GM18519 (cell line): ENCODE data around the gene SMYD5.

Source experiments
- ATAC-seq: cut with Tn5 transposase; IDR thresholded peaks from one replicate; pipeline ENCODE4 v1.9.1; 2021; ENCODE audit warnings: mild to moderate bottlenecking, moderate library complexity; ENCODE audit not compliant: unreplicated experiment, low FRiP score

Gene SMYD5

DNA sequence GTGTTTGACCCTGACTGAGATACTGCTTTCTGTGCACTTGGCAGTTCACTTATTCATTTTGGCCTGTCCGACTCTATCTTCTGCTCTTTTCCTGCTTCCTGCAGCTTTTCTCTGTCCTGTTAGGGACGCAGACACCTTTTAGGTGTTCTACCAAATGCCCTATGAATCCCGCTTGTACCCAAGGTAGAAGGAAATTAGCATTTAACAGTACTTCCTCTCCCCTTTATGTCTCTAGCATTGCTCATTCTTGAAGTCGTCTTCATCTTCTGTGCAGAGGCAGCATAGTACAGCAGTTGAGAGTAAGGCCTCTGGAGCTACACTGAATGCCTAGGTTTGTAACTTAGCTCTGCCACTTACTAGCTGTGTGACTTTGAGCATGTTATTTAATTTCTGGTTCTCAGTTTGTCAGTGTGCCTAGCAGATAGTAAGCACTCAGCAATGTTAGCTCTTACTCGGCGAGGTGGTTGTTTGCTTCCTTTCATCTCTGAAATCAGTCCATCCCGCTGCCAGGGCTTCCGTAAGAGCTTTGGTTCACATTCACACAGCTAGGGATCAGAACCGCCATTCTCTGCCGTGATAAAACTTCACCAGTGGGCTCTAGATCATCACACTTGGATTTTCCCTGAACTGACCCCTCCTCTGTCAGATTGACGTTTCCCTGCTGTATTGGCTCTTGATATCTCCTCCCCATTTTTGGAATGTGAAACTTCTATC, 21.4 kb downstream of the SMYD5 start:
- ATAC-seq, result no peak

DNA sequence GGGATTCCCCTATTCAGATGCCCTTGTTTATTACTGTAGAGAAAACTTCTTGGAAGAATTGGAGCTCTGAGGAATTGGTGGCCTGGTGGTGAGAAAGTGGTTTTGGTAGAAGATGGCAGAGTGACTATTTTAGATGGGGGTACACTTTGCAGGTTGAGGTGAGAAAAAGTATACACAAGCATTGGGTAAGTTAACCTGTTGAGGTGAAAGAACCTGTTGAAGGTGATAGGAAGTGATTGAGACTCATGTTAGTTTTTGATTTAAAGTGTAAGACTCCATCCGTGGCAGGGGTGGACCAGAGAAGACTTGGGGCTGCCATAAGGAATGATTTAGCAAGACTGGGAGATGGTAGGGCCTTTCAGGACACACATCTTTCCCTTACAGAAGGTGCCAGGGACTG, 23.1 kb downstream of the SMYD5 start:
- no peak for ATAC-seq

DNA sequence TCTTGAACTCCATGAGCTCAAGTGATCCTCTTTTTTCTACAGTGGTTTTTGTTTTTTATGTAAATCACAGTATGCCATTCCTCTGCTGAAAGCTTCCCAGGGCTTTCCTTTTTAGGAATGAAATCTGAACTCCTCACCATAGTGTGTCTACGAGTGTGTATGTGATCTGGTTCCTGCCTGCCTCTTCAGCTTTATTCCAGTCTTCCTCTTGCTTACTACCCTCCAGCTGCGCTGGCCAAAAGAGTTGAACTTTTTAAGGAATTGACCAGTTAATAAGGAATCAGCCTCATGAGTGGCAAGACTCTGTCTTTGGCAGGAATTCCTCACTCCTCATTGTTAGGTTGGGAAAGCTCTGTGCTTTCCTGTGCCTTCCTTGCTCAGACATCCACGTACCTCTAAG, 24.1 kb downstream of the SMYD5 start:
- no peak for ATAC-seq

DNA sequence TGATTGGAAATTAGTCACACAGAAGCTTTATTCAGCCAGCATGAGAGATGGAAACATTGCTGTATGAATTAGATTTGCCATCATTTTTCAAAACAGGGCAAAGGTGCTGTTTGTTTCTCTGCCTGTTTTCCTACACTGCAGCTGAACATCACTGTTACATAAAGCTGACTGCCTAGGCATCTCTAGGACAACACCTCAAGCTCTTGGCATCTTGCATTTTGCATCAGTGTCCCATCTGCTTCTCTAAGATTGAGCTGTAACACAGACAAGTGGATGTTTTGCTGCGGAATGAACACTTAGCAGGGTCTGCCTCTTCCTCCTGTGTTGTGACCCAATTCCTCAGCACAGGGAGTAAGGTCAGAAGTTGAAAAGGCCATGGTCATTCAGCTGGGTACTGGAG, 24.9 kb downstream of the SMYD5 start:
- ATAC-seq, result no peak

DNA sequence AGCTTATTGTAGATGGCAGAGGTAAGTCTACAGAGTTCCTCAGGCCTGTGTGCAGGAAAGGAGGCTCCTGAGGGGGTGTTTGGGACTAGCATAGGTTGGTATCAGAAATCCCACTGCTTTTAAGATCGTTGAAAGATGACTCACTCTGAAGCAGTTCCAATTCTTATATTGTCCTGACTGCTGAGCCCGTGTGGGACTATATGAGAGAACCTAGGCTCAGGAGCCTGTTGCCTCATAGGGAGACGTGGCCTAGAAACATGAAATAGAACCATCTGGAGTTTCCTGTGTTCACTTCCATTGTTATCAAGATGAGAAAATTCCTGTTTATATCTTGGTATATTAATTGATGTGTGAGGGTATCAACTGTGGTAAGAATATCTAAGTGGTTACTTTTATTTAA, 25.7 kb downstream of the SMYD5 start:
- ATAC-seq, result no peak

DNA sequence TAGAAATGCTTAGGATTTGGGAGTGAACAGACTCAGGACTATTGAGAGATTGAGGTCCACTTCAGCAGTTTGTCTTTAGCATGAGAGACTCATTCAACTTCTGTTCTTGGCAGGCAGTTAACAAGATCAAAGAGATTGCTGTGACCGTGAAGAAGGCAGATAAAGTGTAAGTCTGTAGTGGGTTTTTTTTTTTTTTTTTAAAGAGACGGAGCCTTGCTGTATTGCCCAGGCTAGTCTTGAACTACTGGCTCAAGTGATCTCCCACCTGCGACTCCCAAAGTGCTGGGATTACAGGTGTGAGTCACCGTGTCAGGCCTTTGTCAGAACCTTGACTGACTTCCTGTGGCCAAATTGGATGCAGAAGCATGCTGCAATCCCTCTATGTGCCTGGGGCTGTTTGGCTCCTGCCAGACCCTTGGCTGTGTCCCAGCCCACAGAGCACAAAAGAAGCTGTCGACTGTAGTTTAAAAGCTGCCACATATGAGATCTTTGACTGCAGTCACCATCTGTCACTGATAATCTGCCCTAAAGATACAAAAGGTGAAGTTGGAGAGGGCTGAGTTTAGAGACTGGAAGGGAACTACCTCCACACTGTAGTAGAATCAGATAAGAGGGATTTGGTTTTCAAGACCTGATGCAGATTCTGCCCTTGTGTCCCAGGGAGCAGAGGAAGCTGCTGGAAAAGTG, 30.0 kb downstream of the SMYD5 start:
- no peak for ATAC-seq

DNA sequence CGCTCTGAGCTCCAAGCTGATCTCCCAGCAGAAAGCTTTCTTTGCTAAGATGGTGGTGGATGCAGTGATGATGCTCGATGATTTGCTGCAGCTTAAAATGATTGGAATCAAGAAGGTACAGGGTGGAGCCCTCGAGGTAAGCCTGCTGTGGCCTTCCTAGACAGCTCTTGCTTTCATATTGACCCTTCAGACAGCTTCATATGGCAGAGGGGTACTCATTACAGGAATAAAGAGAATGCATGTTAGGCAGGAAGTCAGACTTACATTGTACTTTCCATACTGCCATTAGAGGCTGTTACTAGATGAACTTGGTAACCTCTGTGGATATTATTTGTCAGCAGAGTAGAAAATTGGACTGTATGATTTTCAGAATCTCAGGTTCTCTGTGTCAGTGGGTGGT, 30.5 kb downstream of the SMYD5 start:
- ATAC-seq, result no peak

DNA sequence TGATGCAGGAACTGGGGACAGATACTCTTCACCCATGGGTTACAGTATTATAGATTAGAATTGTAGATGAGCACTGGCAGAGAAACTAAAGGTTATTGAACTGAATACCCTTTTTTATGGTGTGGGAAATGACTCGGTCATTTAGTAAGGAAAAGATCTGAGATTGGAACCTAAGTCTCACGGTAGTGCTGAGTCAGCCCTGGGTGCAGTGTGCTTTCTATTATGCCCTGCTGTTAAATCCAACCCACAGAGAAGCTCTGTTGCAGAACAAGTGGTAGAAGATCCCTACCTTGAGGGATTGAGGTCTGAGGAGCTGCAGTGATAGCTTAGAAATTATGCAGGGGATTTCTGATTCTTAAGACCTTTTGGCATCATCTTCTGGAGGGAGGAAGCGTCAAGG, 32.8 kb downstream of the SMYD5 start:
- ATAC-seq, result no peak

DNA sequence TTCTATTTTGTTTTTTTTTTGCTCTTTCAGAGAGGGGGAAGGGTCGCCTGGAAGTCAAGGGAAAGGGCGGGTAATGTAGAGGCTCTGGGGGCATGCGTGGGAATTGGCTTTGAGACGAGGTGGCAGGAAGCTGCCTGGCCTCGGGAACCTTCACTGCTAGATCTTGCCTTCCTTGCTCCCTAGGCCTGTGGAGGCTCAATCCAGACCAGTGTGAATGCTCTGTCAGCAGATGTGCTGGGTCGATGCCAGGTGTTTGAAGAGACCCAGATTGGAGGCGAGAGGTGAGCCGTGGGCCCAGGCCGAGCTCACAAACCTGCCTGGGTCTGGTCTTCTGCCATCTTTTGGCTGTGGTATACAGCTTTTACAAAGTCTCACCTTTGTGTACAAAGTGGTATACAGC, 35.6 kb downstream of the SMYD5 start:
- no peak for ATAC-seq

DNA sequence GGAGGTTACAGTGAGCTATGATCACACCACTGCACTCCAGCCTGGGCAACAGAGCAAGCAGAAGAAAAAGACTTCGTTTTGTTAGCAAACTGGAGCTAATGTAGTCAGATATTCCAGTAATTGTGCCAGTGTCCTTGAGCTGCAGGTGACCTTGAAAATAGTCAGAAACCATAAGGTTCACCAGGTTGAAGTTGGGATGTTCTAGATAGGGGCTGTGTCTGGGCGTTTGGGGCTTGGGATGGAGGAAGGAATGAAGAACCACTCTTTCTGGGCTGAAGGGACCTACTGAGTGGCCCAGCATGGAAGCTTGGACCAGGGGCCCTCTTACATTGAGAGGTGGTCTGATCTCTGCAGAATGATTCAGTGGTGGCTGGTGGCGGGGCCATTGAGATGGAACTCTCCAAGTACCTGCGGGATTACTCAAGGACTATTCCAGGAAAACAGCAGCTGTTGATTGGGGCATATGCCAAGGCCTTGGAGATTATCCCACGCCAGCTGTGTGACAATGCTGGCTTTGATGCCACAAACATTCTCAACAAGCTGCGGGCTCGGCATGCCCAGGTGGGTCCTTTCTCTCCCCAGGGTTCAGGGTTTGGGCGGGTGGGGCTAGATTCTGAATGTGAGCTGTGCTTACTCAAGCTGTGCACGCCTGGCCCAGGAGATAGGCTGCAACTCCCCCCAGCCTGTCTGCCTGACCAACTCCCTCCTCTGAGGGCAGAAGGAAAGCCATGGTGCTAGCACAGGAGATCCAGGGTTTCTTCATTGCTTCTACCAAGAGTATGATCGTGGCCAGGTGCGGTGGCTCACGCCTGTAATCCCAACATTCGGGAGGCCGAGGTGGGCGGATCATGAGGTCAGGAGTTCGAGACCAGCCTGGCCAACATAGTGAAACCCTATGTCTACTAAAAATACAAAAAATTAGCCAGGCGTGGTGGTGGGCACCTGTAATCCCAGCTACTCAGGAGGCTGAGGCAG, 37.1 kb downstream of the SMYD5 start:
- no peak for ATAC-seq

DNA sequence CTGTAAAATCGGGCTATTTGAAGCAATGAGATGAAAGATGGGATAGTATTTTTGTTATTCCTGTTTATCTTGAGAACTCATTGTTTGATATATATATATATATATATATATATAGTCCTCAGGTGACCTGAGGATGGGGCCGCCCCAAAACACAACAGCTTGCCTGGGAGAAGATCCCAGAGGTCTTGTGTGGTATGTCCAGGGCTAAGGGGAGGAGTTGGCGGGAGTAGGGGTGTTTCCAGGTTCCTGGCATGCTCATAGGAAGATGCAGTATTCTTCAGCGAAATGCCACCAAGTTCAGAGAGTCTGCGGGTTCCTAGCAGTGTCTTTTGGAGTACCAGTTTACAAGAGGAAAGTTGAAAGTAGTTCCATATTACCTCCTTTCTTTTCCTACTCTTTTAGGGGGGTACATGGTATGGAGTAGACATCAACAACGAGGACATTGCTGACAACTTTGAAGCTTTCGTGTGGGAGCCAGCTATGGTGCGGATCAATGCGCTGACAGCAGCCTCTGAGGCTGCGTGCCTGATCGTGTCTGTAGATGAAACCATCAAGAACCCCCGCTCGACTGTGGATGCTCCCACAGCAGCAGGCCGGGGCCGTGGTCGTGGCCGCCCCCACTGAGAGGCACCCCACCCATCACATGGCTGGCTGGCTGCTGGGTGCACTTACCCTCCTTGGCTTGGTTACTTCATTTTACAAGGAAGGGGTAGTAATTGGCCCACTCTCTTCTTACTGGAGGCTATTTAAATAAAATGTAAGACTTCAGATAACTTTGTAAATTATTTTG, 38.4 kb downstream of the SMYD5 start:
- ATAC-seq, result no peak

DNA sequence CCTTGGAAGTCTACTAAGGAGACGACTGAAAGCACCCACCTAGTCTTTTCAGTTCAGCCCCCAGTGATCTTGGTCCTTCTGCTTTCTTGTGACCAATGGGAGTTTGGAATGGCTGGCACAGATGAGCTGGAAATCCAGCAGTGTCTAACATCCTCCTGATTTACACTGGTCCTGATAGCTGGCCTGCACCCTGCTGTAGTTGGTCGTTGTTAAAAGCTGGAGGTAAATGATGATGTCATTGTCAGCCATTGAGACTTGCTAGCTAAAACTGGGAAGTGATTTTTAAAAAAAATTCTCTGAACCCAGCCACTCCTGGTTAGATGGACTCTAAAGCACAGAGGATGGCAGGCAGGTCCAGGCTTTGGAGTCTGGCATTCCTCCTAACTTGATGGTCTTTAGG, 39.4 kb downstream of the SMYD5 start:
- no peak for ATAC-seq

DNA sequence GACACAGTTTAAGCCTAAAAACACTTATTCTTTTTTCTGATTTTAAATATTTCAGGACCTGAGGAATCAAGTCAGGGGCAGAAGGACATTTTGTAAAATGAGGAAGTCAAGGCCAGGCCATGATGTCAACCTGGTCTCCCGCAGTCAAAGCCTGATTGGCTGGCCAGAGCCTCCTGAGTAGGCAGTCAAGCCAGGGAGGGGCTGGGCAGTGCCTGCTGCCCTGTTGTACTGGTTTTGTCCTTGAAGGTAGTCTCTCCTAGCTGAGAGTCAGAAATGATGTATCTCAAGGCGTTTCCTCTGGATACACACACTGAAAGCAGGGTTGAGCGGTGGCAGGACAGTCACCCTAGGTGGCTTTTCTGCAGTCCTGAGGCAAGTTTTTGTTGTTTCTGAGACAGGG, 39.9 kb downstream of the SMYD5 start:
- no peak for ATAC-seq

DNA sequence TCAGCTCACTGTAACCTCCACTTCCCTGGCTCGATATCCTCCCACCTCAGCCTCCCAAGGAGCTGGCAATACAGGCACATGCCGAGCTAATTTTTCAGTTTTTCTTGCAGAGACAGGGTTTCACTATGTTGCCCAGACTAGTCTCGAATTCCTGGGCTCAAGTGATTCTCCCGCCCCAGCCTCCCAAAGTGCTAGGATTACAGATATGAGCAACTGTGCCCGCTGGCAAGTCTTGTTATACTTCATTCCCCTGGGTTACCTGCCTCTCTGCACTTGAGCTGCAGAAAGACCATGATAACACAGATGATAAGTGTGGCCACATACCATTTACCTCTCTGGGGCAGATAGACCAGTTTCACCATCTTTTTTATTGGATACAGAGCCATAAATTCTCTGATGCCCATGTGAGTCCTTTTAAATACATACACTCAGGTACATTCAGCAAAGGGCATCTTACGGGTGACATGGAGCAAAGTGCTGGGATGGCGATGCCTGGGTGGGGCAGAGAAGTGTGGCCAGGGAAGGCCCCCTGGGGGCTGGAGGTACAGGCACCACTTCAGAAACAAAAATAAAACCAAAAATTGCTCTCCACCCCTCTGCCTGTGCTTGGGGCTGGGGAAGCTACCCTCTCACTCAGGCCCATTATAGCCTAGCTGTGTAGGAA, 40.4 kb downstream of the SMYD5 start:
- ATAC-seq, result no peak

DNA sequence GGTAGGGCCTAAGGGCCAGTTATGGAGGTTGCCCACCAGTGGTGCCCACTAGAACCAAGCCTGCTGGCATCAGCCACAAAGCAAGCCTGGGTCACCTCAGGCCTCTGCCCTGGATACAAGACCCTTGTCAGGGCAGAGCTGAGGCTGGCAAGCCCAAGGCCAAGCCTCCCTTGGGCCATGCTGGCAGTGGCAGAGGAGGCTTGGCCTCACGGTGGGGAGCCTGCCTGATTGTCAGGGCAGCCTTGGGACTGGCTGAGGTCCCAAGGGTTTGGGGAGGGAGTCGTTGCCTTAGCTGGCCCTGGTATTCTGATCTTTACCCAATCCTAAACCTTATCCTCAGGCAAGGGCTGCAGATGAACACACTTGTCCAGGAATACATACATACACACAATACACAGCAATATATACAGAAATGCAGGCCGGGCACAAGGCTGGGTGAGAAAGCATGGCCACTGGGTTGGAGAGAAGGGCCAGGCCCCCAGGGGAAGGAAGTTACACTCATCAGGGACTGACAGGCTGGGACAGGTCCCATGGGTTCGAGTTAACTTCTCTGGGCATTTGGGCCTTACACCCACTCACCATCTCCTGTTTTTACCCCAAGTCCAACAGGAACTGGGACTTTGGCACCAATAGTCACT, 41.1 kb downstream of the SMYD5 start:
- no peak for ATAC-seq

DNA sequence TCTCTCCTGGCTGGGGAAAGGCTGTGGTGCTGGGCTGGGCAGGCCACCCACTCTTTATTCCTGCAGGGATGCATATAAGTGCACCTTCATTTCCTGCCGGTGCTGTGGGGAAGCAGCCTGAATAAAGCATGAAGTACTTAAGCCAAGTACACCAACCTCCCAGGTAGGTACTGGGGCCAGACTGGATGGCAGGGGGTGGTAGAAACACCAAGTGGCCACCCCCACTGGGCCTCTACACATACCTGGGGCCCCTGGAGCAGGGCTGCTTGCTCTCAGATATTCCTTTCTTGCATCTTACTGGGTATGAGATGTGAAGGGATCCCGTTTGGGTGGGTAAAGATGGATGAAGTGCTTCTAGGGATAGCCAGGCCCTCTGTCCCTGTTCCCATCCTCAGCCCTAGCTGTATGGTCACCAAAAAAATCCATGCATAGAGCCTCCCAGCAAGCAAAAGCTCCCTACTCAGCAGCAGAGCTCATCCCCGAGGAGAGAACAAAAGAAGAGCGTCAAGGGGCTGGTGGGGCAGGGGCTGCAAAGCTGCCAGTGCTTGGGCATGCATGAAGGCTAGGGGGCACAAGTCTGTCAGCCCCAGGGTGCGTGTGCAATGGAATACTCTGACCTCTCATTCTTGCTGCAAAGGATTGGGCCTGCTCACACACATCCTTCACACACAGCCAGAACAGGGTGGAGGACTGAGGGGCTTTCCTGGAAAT, 42.0 kb downstream of the SMYD5 start:
- ATAC-seq, result no peak

DNA sequence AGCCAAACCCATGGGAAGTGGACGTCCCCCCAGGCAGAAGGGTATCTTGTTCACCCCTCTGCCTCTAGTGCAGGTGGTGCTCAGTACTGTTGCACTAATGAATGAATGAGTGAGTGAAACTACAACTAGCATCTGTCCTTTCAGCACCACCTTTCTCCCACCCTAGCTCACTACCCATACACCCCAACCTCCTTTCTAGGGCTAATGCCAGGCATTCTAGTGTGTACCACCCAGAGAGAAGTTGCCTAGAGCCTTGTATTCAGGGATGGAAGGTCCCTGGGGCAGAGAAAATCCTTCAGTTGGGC, 42.5 kb downstream of the SMYD5 start:
- no peak for ATAC-seq

DNA sequence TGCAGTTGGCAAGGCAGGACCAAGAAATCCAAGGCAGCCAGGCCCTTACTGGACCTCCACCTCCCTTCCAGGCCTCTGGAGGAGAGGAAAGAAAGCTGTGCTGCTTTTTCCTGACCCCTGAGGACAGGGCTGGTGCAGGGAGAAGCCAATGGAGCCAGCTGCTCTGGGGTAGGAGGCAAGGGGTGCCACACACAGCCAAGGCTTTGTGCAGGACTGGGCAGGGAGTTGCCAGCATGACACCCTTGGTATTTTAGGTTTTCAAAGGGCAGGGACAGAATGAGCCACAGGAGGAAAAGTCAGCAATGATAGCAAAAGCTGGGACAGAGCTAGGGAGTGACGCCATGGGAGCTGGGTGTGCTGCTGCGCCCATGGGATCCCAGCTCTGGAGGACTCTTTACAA, 43.0 kb downstream of the SMYD5 start:
- ATAC-seq, result no peak
